Epithelial cell of proximal tubule (primary cell): ENCODE results near the gene FETUB. TPM values are rescaled to one million over a fixed set of nuclear protein-coding genes. Genes with fewer than 3 reads are reported as not detected.
"Not testable (repeated sequence)": the region's sequence is repeated elsewhere in the genome, so short reads cannot be mapped to it uniquely, and the experiment has no call there.

ENCODE experiments used
- DNase-seq: peaks from one replicate; pipeline ENCODE4 v3.0.0-alpha.2; 2011; ENCODE audit warnings: low read depth
- H3K4me3 ChIP-seq: 2 replicates; pipeline ENCODE4 v1.5.1; 2011; ENCODE audit warnings: low read depth, mild to moderate bottlenecking, low read length
- CTCF ChIP-seq: conservative IDR thresholded peaks from 2 replicates; pipeline ENCODE4 v1.5.1; 2012; ENCODE audit warnings: low read depth, mild to moderate bottlenecking, low read length
- total RNA-seq: library from RNA; depleted of rRNA; stranded (reverse); fragments of >200 nt; gene quantifications from 2 replicates; pipeline ENCODE4 v1.2.3, GENCODE V29; 2015

The FETUB gene
- total RNA-seq, 1 donor from 2014 or later = not detected

- no peak for DNase-seq
- TF ChIP-seq CTCF = no peak
- H3K4me3 ChIP-seq = no peak overlapping the region
These were observed 60.1 kb downstream of the FETUB start for GRCh38 chr3:186700267-186700666.

- not testable (repeated sequence) for H3K4me3 ChIP-seq, DNase-seq
These were observed 62.3 kb downstream of the FETUB start for GRCh38 chr3:186702451-186702850.

Other genes with a start within 250 kb of the FETUB start
- 0.43 TPM in 1 of 2 replicates, not detected in the other for gene CRYGS, start 96.0 kb upstream of the FETUB start, total RNA-seq
- gene TBCCD1, start 73.1 kb upstream of the FETUB start, total RNA-seq = 10.8 and 14.9 TPM in 2 replicates
- gene DNAJB11, start 69.7 kb upstream of the FETUB start, total RNA-seq = 76.7 and 96.3 TPM in 2 replicates
- gene AHSG, start 27.3 kb upstream of the FETUB start, total RNA-seq = not detected in 2 replicates
- not detected in 2 replicates for gene HRG, start 25.6 kb downstream of the FETUB start, total RNA-seq
- not detected in 2 replicates for gene KNG1, start 77.0 kb downstream of the FETUB start, total RNA-seq
- gene EIF4A2, start 143.2 kb downstream of the FETUB start, total RNA-seq = 192 and 366 TPM in 2 replicates
- 76.1 and 97.8 TPM in 2 replicates for gene RFC4, start 166.1 kb downstream of the FETUB start, total RNA-seq
- not detected in 2 replicates for gene ADIPOQ, start 202.3 kb downstream of the FETUB start, total RNA-seq